Fibroblast of skin of left biceps (primary cell): ENCODE results near the gene IGSF21.
A peak's percentile ranks its signal among the peaks of the same experiment; 100 is the strongest.

Source experiments
- DNase-seq, 2 experiments: peaks; one replicate each; pipeline ENCODE4 v3.0.0-alpha.2; 2013; ENCODE audit warnings: low read depth in 2 of 2

IGSF21 gene

GRCh38 chr1:18094096-18094495 is 13.5 kb upstream of the IGSF21 start:
- DNase-seq = no peak

DNA sequence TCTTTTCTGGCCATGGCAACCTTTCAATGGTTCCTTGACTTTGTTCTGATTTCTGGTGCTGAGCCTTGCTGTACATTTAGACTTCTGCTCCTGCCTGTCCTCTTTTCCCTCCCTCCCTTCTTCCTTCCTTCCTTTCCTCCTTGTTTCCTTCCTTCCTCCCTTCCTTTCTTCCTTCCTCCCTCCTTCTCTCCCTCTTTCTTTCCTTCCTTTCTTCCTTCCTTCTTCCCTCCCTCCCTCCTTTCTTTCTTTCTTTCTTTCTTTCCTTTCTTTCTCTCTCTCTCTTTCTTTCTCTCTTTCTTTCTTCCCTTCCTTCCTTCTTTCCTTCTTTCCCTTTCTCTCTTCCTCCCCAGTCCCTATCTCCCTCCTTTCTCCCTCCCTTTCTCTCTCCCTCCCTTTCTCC is 10.4 kb upstream of the IGSF21 start:
- DNase-seq = no peak

GRCh38 chr1:18099026-18099425 is 8.6 kb upstream of the IGSF21 start:
- DNase-seq = no peak

DNA sequence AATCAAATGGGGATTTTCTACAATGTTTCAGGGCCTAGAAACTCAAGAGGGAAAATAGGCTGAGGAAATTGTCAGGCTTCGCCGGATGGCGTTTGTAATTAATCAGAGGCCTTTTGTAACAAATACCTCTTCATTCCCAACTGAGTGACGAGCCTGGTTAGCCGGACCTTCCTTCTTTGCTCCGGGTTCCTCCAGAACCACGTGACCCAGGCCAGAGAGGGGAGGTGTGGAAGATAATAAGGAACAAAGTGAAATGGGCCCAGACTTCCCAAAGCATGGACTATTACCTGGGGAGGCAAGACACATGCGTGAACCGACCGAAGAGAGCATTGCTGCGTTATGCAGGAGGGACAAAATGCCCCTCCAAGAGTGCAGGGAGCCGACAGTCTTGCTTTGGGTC is 7.5 kb upstream of the IGSF21 start:
- DNase-seq = no peak

GRCh38 chr1:18100491-18101063 is 7.0 kb upstream of the IGSF21 start:
- peak; percentile 6 to 18 for DNase-seq

DNA sequence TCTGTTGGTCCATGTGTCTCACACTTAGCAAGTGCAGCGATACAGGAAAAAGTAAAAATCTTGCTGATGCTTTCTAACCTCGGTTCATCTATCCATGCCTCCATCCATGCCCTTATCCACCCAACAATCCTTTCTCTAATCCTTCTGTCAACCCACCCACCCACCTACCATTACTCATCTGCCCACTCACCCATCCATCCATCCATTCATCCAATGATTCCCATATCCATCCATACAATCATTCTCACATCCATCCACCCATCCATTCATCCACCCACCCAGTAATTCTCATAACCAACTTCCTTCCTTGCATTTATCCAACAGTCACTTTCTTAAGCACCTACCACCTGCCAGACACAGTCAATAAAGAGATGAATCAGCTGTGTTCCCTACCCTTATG is 6.1 kb upstream of the IGSF21 start:
- DNase-seq = no peak

GRCh38 chr1:18103788-18104421 is 3.7 kb upstream of the IGSF21 start:
- no peak for DNase-seq

DNA sequence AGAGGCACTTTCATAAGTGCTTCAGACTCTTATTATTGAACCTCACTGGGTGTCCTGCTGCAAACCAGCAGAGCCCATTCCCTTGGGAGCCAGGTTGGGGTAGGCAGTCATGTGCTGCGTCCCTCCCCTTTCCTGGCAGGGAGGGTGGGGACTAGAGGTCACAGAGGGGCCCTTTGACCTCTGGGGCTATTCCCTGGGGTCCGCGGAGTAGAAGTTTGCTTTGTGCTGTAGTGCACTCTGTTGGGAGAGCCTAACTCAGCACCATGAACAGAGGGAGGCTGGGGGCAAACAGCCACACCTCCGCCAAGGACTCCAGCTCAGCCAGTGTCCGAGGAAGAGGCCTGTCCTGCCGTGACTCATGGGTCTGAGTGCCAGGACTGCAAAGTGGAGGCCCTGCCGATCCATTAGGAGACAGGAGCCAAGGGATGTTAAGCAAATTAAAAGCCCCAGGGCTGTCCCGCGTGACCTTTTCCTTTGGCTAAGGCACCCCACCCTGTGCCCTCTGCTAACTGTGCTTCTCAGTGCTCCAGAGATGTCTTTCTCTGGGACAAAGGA is 3.0 kb upstream of the IGSF21 start:
- DNase-seq = no peak

GRCh38 chr1:18105196-18105595 is 2.4 kb upstream of the IGSF21 start:
- no peak for DNase-seq

- no peak for DNase-seq
Observed at GRCh38 chr1:18108299-18109057, 880 bp downstream of the IGSF21 start.

DNA sequence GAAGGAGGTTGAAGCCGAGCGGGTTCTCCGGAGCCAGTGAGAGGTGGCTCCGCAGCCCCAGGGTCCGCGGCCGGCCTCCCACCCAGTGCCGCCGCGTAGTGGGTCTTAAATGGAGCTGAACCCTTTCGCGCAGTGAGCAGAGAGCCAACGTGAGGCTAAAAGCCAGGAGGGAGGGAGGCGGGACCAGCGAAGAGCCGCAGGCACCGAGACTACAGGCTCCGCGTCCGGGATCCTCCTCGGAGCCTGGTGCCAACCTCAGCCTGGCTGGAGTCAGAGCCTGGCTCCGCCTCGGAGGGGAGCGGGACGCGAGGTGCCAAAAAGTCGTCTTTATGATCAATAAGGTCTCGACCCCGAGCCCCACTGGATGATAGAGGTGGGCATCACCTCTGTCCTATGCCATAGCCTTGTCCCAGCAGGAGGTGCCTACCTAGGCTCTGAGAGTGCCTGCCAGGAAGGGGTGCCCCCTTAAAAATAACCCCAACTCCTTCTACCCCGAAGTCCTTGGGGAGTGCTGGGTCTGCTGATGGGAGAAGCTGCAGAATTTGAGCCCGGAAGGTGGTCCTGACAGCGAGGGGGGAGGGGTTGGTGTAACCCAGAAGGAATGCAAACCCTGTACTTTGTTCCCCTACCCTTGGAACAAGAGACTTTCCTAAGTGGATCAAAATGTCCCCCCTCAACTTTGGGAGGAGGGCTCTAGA is 1.6 kb downstream of the IGSF21 start:
- no peak for DNase-seq

- DNase-seq = no peak
Observed at GRCh38 chr1:18109756-18110597, 2.4 kb downstream of the IGSF21 start.

- DNase-seq = no peak
Observed at GRCh38 chr1:18110598-18110939, 3.0 kb downstream of the IGSF21 start.

DNA sequence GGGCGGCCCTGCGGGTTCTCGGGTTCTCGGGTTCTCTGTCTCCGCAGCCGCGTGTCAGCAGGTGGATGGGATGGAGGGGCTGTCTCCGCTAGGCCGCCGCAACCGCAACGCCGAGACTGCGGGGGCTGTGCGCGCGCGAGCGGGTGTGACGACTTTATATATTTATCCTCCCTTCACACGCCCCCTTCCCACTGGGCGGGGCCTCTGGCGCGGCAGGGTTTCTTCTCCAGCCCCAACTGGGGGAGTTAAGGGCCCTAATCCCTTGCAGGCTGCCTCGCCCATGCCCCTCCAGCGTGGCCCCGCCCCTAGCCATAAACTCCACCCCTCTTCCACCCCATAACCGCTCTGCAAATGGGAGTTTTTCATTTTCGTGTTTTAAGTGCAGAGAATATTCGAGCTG is 3.4 kb downstream of the IGSF21 start:
- no peak for DNase-seq

- no peak for DNase-seq
Observed at GRCh38 chr1:18111605-18112297, 4.2 kb downstream of the IGSF21 start.

DNA sequence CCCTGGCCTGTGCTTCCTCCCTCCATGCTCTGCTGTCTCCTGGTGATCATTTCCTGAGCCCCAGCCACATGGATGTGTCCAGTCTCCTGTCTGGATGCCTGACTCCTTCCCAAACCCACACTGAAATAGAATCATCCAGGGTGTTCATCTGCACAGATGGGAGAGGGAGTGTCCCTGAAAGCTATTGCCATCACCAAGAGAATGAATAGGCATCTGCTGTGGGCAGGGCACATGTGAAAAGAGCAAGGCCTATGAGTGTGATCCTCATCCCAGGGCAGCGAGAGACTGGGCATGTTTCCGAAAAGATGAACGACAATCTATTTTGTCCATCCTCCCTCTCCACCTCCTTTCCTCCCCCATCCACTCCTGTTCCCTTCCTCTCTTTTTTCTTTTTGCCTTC is 5.0 kb downstream of the IGSF21 start:
- DNase-seq = no peak

DNA sequence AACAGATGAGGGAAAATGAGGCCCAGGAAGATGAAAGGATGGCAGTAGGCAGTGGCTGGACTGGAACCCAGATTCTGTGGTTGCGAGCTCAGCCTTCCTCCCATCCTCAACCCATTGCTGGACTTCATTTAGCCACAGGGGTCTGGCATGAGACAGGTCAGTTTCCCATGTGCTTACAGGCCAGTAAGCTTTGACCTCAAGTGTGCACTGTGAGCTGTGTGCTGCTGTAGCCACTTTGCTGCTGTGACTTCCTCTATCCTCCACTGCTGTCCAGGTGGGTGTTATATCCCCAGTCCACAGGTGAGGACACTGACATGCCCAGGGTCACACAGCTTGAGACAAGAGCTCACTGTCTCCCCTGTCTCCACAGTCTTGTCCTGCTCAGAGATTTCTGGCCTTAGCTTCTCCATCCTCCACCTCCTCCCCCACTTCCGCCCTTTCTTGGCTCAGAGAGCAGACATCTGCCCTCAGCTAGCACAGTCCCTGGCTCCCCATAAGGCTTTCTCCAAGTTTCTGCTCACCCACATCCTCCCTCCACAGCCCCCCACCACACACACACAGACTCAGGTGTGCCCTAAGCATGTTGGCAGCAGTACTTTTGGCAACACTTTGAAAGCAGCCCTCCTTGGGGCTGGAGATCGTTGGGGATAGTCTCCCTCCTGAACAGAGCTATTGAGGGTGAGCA is 7.3 kb downstream of the IGSF21 start:
- DNase-seq = no peak

- DNase-seq = no peak
Observed at GRCh38 chr1:18116777-18117176, 9.2 kb downstream of the IGSF21 start.

DNA sequence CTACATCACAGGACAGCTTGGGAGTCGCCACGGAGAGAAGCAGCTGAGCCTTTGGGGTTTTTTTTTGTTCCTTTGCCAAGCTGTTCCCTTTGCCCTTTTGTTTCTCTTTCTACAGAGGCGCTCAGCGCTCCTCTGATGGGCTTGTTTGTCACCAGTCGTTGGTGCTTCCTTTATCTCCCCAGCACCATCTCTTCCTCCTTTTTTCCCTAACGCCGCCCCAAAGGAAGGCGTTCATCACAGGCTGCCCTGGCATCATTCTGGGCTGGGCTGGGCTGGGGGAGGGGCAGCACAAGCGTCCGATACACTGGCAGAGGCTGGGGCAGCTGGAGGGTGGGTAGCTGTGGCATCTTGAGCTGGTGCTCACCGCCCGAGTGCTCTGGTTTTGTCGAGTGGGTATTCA is 10.5 kb downstream of the IGSF21 start:
- no peak for DNase-seq

DNA sequence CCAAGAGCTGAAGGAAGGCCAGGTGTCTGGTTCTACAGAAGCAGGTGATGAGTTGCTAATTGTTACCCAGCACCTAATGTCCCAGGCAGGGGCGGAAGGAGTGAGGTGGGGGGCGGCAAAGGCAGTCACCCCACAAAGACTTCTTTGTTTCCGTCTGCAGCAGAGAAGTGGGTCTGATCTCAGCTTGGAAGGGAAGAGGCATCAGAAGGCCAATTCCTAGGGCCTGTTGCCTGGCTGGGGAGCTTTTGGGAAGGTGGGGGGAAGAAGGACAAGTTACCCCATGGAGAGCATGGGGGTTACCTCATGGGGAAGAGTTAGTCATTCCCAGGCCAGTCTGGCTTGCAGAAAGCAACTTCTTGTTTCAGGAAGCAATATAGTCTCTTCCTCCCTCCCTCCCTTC is 10.9 kb downstream of the IGSF21 start:
- DNase-seq = no peak
